Stimulated activated CD8-positive, alpha-beta memory T cell treated with anti-CD3 and anti-CD28 coated beads, Interleukin-7, amount 100 ng/mL, for 1 hour (primary cell): Measurements from ENCODE around the gene DRGX.

ENCODE experiments used
- DNase-seq, 2 donors: peaks; one replicate each; pipeline ENCODE4 v3.0.0-alpha.2; 2020; ENCODE audit warnings: low read depth in 2 of 2

The DRGX gene

DNA sequence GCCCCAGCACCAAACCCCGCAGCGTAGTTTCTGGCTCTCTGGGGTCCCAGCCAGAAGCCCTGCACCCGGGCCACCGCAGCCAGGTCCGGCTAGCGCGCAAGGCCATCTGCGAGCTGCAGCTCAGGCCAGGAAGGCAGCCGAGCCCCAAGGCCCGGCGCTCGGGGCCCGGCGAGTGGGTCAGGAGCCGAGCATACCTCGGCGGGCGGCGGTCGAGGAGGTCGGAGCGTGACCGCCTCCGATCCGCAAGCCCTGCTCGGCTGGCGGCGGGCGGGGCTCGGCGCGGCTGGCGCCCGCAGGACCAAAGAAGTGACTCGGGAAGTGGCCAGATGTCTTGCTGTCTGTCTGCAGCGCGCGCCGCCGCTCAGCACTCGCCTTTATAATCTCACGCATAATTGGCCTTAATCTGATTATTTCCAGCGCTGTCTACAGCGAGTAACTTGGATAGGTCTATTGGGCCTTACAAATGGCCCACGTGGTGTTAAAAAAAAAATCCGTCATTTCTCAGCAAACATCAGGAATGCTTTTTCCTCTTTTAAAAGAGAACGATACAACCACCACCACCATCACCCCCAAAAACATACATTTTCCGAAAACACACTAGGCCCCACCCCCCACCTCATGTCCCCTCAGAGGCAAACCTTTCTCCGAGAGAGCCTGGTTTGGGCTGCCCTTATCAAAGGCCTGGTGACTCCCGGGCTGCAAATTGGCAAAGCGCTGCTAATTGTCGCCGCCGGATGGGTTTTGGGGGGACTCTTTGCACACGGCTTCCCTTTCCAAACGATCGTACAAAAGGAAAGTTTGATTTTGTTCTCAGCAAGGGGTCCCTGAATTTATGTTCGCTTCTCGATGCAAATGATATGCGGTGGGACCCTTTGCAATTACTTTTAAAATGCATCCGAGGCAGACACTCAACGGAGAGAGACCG lies at the start of gene DRGX:
TSS of gene DRGX (minus strand) at position 349 of the 925 bp plus-strand sequence. CDS start 649 bp downstream, outside the sequence.
- no peak for DNase-seq

DNA sequence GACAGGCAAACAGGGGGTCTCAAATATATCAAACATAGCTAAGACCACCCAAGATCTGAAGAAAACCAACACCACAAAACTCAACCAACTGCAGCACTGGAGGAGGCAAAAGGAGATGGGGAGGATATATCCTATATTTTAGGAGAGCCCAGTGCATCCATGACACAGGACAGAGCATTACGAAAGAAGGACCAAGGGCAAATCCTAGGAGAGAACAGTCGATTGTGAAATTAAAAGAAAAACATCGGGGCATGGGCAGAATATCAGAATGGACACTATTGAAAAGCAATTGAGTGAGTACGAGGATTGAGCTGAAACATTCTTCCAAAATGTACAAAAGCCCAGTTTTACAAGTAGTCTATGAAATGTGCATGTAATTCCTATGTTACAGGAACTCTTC lies 48.5 kb upstream of the DRGX start:
- no peak for DNase-seq

DNA sequence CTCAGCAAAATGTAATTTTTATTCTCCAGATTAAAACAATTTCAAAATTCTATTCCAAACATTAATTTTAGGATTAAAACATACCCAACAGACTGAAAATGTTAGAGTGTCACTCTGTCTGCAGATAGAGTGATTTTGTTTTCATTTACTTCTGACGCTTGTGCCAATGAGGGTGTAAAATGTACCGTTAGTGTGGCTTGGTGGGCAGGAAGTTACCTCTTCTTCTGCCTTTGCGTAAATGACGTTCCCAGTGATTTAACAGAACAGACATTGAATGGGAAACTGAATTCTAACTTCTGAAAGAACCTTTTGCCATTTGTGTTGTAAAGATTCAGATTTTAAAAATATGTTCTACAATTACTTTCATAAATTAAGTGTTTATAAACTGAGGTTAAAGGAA lies 47.0 kb upstream of the DRGX start:
- no peak for DNase-seq

DNA sequence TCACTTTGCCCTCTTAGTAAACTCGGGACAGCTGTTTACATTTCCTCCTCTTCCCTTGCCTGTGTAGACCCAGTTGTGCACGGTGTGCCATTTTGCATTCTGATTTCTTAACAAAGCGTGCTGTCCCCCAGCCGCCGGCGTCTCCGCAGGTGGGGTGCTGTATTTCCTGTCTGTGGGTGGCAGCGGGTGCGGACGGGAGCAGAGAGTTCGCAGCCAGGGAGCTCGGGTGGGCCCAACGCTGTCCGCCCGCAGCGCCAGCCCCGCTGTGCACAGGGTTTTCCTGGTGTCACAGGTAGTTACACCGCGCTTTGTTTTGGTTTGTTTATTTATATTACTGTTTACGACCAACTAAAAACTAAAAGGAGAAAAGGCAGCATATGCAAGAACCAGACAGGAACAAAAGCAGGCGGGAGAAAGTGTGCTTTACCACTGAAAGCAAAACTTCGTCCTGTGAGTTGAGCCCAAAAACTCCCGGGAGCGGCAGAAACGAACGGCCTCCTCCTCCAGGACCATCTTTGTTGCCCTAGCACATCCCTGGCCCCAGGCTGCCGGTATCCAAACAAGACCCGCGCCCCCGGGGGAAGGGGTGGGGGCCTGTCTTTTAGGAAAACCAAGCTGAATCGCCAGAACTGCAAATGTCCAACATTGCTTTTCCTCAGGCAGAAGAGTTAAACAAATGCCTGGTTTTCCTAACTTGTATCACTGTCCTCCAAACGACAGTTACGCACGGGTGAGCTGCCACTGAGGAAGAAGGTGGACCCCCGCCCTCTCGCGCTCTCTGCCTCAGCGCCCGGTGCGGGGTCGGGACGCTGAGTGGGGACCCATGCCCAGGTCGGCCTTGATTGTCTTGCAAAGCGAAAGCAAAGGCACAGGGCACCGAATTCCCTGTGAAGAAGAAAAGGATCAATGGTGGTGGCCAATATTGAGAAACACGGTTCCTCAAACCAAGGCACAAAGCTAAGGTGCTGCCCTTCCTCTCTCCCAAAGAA lies 45.9 kb upstream of the DRGX start:
- no peak for DNase-seq

DNA sequence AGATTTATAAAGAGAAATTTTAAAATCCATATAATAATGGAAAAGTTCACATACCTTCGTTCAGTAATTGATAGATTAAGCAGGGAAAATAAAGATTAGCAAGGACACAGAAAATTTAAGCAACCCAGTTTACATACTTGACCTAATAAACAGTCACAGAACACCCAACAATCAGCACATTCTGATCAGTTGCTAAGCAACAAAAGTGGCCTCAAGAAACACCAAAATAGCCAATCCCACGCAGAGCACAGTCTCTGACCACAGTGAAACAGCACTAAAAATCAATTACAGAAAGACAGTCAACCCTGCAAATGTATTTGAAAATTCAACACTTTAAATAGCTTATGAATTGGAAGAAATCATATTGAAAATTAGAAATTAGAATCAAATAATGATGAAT lies 39.3 kb upstream of the DRGX start:
- no peak for DNase-seq

DNA sequence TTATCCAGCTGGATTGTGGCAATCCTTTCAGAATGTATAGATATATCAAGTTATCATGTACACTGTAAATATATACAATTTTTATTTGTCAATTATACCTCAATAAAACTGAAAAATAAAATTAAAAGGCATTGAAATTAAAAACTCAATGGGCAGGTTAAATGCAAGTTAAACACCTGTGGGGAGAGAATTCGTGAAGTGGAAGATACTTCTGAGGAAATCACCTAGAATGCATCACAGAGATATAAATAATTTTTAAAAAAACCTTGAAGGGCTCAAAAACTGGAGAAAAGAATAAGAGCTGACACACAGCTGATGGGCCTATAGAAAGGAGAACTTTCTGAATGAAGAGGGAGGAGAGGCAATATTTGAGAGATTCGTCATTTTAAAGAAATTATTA lies 37.2 kb upstream of the DRGX start:
- no peak for DNase-seq

- DNase-seq = no peak
Observed at GRCh38 chr10:49431426-49431825, 35.5 kb upstream of the DRGX start.

DNA sequence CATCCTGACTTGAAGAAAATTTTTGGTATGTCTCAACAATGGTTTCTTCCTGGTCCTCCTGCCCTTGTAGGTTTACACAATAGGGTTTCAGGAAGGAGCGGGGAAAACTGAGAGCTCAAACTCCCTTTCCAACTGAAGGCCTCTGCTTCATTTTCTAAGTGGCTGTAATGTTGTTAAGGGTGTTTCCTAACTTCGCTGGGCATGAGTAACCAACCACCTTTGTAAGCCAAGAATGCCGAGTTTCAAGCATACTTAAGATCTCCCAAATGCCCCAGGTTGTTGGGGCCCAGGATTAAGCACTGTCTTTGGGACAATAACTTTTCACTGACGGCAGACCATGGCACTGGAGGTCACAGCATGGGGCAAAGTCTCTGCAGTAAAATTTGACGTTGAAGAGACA lies 33.6 kb upstream of the DRGX start:
- no peak for DNase-seq

DNA sequence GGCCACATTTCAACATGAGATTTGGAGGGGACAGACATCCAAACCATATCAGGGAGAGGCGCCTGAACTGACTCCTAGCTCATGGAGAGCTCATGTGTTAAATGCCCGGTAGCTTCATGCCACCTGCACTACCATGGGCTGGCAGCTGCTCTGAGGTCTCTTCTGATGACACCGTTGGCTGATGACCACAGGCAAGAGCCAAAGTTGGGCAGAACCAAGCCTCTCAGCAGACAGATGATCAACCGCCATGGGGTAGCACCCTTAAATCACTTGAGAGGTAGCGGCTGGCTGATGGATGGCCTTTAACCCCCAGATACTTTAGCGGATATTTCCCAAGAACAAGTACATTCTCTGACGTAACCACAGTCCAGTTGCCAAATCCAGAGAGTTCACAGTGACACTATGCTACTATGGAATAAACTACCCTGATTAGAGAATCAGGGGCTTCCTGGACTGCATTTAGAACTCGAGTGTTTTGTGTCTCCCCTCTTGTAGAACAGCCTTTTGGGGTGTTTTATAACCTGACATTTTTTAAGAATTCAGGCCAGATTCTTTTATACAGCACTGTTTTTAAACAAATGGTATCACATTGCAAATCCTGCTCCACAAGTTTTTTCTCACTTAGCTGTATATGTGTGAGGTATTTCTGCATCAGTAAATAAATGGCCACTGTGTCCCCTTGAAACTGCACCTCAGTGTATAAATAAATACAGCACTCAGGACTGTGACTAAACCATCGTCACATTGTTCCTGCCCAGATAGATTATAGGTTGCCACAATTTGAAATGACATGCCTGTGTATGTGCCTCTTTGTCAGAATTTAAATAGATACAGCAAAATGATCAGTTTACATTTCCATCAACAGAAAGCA lies 30.8 kb upstream of the DRGX start:
- no peak for DNase-seq

DNA sequence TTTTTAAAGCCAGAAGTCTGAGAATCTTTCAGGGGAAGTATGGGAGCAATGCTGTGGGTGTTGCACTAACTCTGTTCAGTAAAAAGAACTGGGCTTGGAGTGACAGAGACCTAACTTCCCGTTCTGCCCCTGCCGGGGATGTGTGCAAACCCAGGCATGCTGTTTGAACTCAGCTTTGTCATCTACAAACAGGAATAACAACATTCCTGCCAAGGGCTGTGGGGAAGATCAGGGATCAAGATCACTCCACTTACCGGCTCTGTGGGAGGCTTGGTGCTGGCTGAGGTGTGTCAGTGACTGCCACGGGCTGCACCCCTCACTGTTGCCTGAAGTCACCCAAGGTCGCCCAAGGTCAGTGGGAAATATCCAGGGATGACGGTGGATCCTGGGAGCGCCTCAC lies 23.1 kb upstream of the DRGX start:
- no peak for DNase-seq

GRCh38 chr10:49418328-49418727 lies 22.4 kb upstream of the DRGX start:
- DNase-seq = no peak

GRCh38 chr10:49418053-49418326 lies 22.1 kb upstream of the DRGX start:
- no peak for DNase-seq

DNA sequence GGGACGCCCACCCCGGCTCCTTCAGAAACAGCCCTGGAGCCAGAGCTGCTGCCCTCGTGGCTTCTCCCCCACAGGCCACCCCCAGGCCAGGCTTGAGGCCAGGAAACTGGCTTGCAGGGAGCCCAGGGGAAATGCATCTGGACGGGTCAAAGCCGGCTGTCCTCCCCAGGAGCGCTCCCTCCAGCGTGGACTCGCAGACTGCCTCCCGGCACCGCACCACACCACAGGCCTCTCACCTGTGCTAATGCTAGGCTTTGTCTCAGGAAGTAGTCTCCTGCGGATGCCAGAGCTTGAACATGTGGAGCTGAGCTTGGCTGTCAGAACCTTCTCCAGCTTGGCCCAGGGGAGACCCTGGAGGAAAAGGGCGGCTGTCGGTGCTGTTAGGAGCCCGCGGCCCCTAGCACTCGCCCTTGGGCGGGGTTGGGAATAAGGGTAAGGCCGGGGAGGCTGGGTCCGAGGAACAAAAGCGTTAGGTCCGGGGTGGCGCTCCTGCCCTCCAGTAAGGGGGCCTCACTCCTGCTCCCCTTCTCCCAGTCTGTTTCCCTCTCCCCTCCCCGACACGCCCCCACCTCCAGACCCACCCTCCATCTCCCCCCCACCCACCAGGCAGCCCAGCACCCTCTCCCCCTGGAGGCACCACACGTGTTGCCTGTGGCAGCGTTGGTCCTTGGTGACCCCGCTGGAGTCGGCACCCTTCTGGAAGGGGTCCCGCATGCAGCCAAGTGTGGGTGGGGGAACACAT lies 21.6 kb upstream of the DRGX start:
- DNase-seq = no peak

DNA sequence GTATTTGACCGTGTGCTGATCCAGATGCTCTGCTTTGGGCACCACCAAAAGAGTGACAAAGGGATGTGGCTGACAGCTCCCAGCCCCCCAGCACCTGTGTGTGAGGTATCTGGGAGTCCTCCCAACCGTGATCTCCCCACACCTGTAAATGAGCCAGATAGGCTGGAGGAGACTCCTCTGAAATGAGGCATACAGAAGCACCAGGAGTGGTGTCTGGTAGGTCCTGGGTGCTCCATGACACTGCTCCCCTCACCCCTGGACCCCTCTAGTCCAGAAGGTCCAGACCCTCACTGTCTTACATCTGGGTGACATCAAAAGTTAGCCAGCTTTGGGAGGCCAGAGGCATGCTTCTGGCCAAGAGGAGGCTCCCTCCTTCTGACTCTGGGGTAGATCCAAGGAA lies 20.0 kb upstream of the DRGX start:
- DNase-seq = no peak

- DNase-seq = no peak
Observed at GRCh38 chr10:49415109-49415508, 19.2 kb upstream of the DRGX start.

- no peak for DNase-seq
Observed at GRCh38 chr10:49414496-49414895, 18.6 kb upstream of the DRGX start.

GRCh38 chr10:49412571-49412970 lies 16.7 kb upstream of the DRGX start:
- DNase-seq = no peak

DNA sequence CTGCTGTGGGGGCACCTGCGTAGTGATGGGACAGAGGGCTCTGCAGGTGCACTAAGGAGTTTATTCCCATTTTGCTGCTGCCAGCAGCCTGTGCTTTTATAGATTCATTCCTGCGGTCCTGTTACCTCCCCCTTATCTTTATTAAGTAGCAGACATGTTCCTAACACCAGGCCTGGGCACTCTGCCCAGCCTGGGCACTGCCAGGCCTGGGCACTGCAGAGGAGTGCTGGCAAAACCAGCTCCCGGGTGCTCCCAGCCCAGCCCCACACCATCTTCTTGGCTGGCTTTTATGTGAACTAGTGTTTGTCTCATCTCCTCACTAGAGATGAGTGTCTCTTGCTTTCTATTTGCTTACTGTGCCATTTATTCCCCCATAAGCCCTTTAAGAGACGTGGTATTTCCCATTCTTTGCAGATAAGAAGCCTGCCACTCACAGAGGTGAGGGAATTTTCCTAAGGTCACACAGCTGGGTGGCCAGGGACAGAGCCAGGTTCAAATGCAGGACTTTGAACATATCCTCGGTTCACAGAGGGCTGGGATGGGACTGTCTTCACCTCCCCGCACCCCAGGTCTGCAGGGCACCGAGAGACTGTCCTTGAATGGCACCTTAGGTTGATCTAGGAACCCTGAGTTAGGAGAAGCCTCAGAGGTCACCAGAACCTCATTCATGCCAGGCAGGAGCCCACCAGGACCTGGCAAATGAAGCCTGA lies 14.6 kb upstream of the DRGX start:
- no peak for DNase-seq

GRCh38 chr10:49409755-49410154 lies 13.9 kb upstream of the DRGX start:
- DNase-seq = no peak

DNA sequence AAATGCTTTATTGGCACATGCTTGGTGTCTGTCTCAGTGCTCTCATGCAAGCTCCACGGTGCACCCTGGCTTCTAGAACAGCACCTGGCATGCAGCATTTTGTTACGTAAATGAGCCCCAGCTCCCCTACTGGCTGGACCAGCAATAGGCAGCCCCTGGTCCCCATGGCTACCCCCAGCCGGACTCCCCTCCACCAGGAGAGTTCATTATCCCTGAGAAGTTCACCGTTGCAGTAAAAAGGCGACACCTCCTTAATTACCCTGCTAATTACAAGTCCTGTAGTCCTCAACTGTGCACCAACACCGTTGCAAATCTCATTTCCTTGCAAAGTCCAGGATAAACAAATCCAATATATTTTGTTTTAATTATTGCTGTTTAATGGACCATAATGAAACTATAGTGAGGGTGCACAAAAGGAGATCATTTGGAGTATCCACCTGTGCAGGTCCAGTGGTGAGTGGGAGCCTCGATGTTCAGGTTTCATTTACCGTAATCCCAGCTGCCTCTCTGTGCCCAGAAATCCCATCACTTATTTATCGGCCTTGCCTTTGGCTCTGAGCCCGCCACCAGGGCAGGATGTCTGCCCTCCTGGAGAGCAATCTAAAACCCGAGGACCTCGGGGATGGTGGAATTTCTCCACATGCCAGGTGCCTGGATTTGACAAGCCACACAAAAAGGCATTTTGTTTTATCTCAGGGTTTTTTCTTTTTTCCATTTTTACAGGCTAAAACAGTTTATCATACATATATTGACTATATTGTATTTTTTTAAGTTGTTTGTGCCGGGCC lies 12.8 kb upstream of the DRGX start:
- no peak for DNase-seq
